Effector memory CD8-positive, alpha-beta T cell (primary cell): Measurements from ENCODE around the gene RBBP5.
"Not testable (repeated sequence)": the region's sequence is repeated elsewhere in the genome, so short reads cannot be mapped to it uniquely, and the experiment has no call there.

ENCODE experiments used
- ATAC-seq: fragments of 150-1000 bp; cut with Tn5 transposase; replicated peaks from 2 replicates; pipeline ENCODE4 v1.10.0; 2021; ENCODE audit warnings: mild to moderate bottlenecking, moderate library complexity
- DNase-seq, 3 experiments: peaks; one replicate each; pipeline ENCODE4 v3.0.0; 2021
- H3K27ac Mint-ChIP-seq, 2 donors: one replicate each; pipeline ENCODE4 v1.8.0; 2022; ENCODE audit warnings: mild to moderate bottlenecking in 2 of 2, mixed read lengths in 2 of 2, moderate library complexity in 2 of 2
- H3K27me3 Mint-ChIP-seq, 2 donors: one replicate each; pipeline ENCODE4 v1.8.0; 2022; ENCODE audit warnings: mixed read lengths in 2 of 2
- H3K36me3 Mint-ChIP-seq: one replicate; pipeline ENCODE4 v1.8.0; 2022; ENCODE audit warnings: mild to moderate bottlenecking, moderate library complexity, mixed read lengths; ENCODE audit not compliant: insufficient read depth
- H3K4me1 Mint-ChIP-seq, 2 donors: one replicate each; pipeline ENCODE4 v1.8.0; 2022; ENCODE audit warnings: low read depth in 2 of 2, mixed read lengths in 2 of 2
- H3K4me3 Mint-ChIP-seq, 2 donors: one replicate each; pipeline ENCODE4 v1.8.0; 2022; ENCODE audit warnings: mild to moderate bottlenecking in 2 of 2, mixed read lengths in 2 of 2, moderate library complexity in 2 of 2
- H3K9me3 Mint-ChIP-seq, 2 donors: one replicate each; pipeline ENCODE4 v1.8.0; 2022; ENCODE audit warnings: mixed read lengths in 2 of 2
- total RNA-seq, 9 experiments: gene quantifications; one replicate each; lab custom pipeline; 2026; lab: John Stamatoyannopoulos, UW

RBBP5 gene
- 43.2 to 79.6 (median 68.4) reads per million in 9 experiments for total RNA-seq

- Mint-ChIP-seq H3K4me3 (peak within 1 kb of the TSS; percentile 99 to 100), H3K4me1 (peaks cover 27 to 40% of the 10 kb centered on the region in 2 donors), H3K27ac (peak within 1 kb of the TSS; percentile 100), H3K27me3 (no peaks in the 10 kb centered on the region), H3K9me3 (no peaks in the 10 kb centered on the region), H3K36me3 (peaks cover 27% of the 10 kb centered on the region)
- DNase-seq (peak; percentile 91 to 99 (median 93)), ATAC-seq (peak; percentile 93)
These were observed at the start of gene RBBP5 for GRCh38 chr1:205121660-205122488. Gene RBBP5, minus strand, starts transcription at chr1:205121978. Its CDS starts 105 bp downstream, at chr1:205121873.

GRCh38 chr1:205171369-205171768 is 49.6 kb upstream of the RBBP5 start:
- Mint-ChIP-seq H3K4me1 (peaks cover 0 to 24% of the 10 kb centered on the region in 2 donors), H3K27ac (peak overlapping the region; percentile 64 to 73), H3K9me3 (no peaks in the 10 kb centered on the region), H3K27me3 (no peaks in the 10 kb centered on the region), H3K36me3 (peaks cover 23% of the 10 kb centered on the region), H3K4me3 (peak overlapping the region in 1 of 2 donors; percentile 21)
- DNase-seq (no peak), ATAC-seq (peak; percentile 69)

DNA sequence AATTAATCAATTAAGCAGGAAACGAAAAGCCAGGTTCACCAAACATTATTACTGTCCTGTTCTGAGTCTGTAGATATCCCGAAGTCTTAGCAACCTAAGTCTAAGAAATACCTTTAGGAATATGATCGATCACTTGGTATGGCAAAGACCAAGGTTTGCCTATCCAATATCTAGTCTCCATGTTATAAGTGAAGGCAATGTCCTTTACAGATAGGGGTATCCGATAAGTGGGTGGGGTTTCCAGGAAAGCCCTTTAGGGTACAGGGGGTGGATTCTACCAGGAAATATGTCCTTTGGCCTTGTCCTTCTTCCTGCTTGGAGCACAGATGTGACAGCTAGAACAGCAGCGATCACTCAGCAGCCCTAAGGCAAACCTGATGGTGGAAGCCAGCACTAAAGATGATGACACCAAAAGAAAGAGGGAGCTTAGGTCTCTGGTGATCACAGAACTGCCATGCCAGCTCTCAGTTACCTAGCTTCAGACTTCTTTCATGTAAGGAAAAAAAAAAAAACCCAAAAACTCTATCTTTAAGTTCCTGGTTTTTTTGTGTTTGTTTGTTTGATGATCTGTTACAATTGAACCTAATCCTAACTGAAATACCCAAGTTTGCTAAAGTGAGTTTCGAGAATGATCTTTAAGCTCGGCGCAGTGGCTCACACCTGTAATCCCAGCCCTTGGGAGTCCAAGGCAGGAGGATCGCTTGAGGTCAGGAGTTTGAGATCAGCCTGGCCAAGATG is 48.9 kb upstream of the RBBP5 start:
- peak overlapping the region in 1 of 2 donors; percentile 21 for H3K4me3 Mint-ChIP-seq
- peak overlapping the region in 1 of 2 donors; percentile 73 for H3K27ac Mint-ChIP-seq
- H3K36me3 Mint-ChIP-seq: peaks cover 23% of the 10 kb centered on the region
- H3K4me1 Mint-ChIP-seq: peaks cover 0 to 24% of the 10 kb centered on the region in 2 donors
- no peak for DNase-seq
- no peaks in the 10 kb centered on the region for H3K27me3 Mint-ChIP-seq
- no peak for ATAC-seq
- no peaks in the 10 kb centered on the region for H3K9me3 Mint-ChIP-seq

GRCh38 chr1:205169248-205169647 is 47.5 kb upstream of the RBBP5 start:
- Mint-ChIP-seq H3K4me1 (peaks cover 0 to 24% of the 10 kb centered on the region in 2 donors), H3K27me3 (no peaks in the 10 kb centered on the region), H3K4me3 (no peak overlapping the region), H3K27ac (no peak overlapping the region), H3K36me3 (peaks cover 35% of the 10 kb centered on the region), H3K9me3 (no peaks in the 10 kb centered on the region)
- DNase-seq (no peak), ATAC-seq (no peak)

GRCh38 chr1:205168291-205168690 is 46.5 kb upstream of the RBBP5 start:
- peaks cover 45% of the 10 kb centered on the region for H3K36me3 Mint-ChIP-seq

GRCh38 chr1:205162301-205162700 is 40.5 kb upstream of the RBBP5 start:
- peaks cover 3 to 6% of the 10 kb centered on the region in 2 donors for H3K4me1 Mint-ChIP-seq
- ATAC-seq: no peak
- no peaks in the 10 kb centered on the region for H3K27me3 Mint-ChIP-seq
- no peak overlapping the region for H3K27ac Mint-ChIP-seq
- H3K4me3 Mint-ChIP-seq: no peak overlapping the region
- DNase-seq: no peak
- H3K36me3 Mint-ChIP-seq: peaks cover 75% of the 10 kb centered on the region
- no peaks in the 10 kb centered on the region for H3K9me3 Mint-ChIP-seq

More at GRCh38 chr1:205168291-205168690, 46.5 kb upstream of the RBBP5 start:
- no peak for DNase-seq
- no peak overlapping the region for H3K4me3 Mint-ChIP-seq
- H3K27me3 Mint-ChIP-seq: no peaks in the 10 kb centered on the region
- ATAC-seq: no peak
- H3K4me1 Mint-ChIP-seq: peaks cover 0 to 24% of the 10 kb centered on the region in 2 donors
- H3K9me3 Mint-ChIP-seq: no peaks in the 10 kb centered on the region
- no peak overlapping the region for H3K27ac Mint-ChIP-seq

DNA sequence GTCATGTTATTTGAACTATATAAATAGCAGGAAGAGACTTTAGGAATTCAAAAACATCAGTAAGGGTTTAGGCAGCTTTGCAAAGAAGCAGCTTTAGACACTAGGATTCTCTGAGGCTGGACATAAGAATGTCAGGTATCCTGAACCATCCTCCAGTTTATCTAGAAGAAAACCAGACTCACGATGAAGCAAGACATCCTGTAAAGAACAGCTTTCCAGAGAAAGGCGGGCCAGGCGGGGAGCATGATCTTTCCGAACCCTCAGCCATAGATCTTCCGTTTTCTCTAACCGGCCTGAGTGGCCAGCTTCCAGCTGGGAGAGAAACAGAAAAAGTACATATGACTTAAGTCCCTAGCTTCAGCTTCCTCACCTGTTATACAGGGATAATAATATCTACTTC is 39.3 kb upstream of the RBBP5 start:
- H3K27me3 Mint-ChIP-seq: no peaks in the 10 kb centered on the region
- no peak overlapping the region for H3K4me3 Mint-ChIP-seq
- ATAC-seq (no peak), DNase-seq (no peak)
- peaks cover 84% of the 10 kb centered on the region for H3K36me3 Mint-ChIP-seq
- peaks cover 0 to 6% of the 10 kb centered on the region in 2 donors for H3K4me1 Mint-ChIP-seq
- H3K27ac Mint-ChIP-seq: no peak overlapping the region
- H3K9me3 Mint-ChIP-seq: no peaks in the 10 kb centered on the region

DNA sequence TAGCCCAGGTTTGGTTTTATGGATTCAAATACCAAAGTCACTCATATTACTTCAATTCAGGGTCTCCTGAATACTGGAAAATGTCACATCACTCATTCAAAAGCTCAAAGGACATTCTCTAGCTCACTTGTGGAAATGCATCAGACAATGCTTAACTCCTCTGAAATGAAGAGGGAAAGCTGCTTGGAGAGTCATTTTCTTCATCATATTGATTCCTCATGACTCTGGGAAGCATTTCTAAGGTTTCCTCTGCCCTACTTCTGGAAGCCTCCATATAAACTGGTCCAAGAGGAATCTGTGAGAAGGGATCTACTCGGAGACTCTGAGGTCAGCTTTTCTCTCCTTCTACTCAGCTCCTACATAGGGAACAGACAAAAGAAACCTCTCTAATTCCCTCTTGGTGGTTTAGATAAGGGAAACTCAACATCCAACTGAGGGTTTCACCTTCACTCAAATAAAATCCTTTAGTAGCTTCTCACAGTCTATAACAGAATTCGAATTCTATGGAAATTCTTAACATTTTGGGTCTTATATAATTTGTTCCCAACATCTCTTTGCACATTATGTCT is 36.4 kb upstream of the RBBP5 start:
- H3K9me3 Mint-ChIP-seq: no peaks in the 10 kb centered on the region
- H3K36me3 Mint-ChIP-seq: peaks cover 85% of the 10 kb centered on the region
- H3K4me1 Mint-ChIP-seq: peaks cover 0 to 6% of the 10 kb centered on the region in 2 donors
- no peak overlapping the region for H3K4me3 Mint-ChIP-seq
- no peak overlapping the region for H3K27ac Mint-ChIP-seq
- H3K27me3 Mint-ChIP-seq: no peaks in the 10 kb centered on the region
- no peak for ATAC-seq
- DNase-seq: no peak

DNA sequence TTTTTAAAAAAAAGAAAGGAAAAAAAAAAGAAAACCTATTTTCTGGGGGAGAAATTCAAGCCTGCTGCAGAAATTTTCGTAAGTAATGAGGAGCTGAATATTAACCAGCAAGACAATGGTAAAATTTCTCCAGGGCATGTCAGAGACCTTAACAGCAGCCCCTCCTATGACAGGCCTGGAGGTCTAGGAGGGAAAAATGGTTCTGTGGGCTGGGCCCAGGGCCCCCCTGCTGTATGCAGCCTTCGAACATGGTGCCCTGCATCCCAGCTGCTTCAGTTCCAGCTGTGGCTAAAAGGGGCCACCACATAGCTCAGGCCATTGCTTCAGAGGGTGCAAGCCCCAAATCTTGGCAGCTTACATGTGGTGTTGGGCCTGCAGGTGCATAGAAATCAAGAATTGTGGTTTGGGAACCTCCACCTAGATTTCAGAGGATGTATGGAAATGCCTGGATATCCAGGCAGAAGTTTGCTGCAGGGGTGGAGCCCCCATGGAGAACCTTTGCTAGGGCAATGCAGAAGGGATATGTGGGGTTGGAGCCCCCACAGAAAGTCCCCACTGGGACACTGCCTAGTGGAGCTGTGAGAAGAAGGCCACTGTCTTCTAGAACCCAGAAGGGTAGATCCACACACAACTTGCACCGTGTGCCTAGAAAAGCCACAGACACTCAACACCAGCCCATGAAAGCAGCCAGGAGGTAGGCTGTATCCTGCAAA is 34.0 kb upstream of the RBBP5 start:
- not testable (repeated sequence) for H3K27me3 Mint-ChIP-seq, H3K4me1 Mint-ChIP-seq, DNase-seq, H3K9me3 Mint-ChIP-seq, ATAC-seq, H3K27ac Mint-ChIP-seq, H3K4me3 Mint-ChIP-seq
- H3K36me3 Mint-ChIP-seq: peaks cover 69% of the 10 kb centered on the region

- Mint-ChIP-seq H3K4me1 (no peaks in the 10 kb centered on the region), H3K27ac (no peak overlapping the region), H3K27me3 (no peaks in the 10 kb centered on the region), H3K36me3 (peaks cover 59% of the 10 kb centered on the region), H3K4me3 (no peak overlapping the region), H3K9me3 (no peaks in the 10 kb centered on the region)
- DNase-seq (no peak), ATAC-seq (no peak)
These were observed 30.7 kb upstream of the RBBP5 start for GRCh38 chr1:205152505-205152904.

- DNase-seq (no peak), ATAC-seq (no peak)
- Mint-ChIP-seq H3K4me3 (no peak overlapping the region), H3K9me3 (no peaks in the 10 kb centered on the region), H3K36me3 (peaks cover 56% of the 10 kb centered on the region), H3K27me3 (no peaks in the 10 kb centered on the region), H3K4me1 (no peaks in the 10 kb centered on the region), H3K27ac (peak overlapping the region in 1 of 2 donors; percentile 7)
These were observed 29.1 kb upstream of the RBBP5 start for GRCh38 chr1:205150651-205151428.

- ATAC-seq (no peak), DNase-seq (no peak)
- H3K27ac Mint-ChIP-seq: no peak overlapping the region
- no peaks in the 10 kb centered on the region for H3K4me1 Mint-ChIP-seq
- H3K9me3 Mint-ChIP-seq: no peaks in the 10 kb centered on the region
- H3K27me3 Mint-ChIP-seq: no peaks in the 10 kb centered on the region
- no peak overlapping the region for H3K4me3 Mint-ChIP-seq
- H3K36me3 Mint-ChIP-seq: peaks cover 34% of the 10 kb centered on the region
These were observed 25.5 kb upstream of the RBBP5 start for GRCh38 chr1:205147191-205147835.
